ENCODE measurements around the gene SORCS2.

SORCS2 gene

GRCh38 chr4:7510538-7510937 lies 318.2 kb downstream of the SORCS2 start:
- DNase-seq (ENCODE audit: low spot score): no peak

- DNase-seq (ENCODE audit: low spot score): no peak
These were observed 319.2 kb downstream of the SORCS2 start for GRCh38 chr4:7511525-7511924.

GRCh38 chr4:7512428-7512827 lies 320.1 kb downstream of the SORCS2 start:
- DNase-seq (ENCODE audit: low spot score): no peak

GRCh38 chr4:7512946-7513345 lies 320.6 kb downstream of the SORCS2 start:
- DNase-seq (ENCODE audit: low spot score): no peak

- peak; percentile 73 for DNase-seq (ENCODE audit: low spot score)
These were observed 321.3 kb downstream of the SORCS2 start for GRCh38 chr4:7513671-7514070.

- no peak for DNase-seq (ENCODE audit: low spot score)
These were observed 321.9 kb downstream of the SORCS2 start for GRCh38 chr4:7514281-7514680.

GRCh38 chr4:7514789-7515188 lies 322.5 kb downstream of the SORCS2 start:
- DNase-seq (ENCODE audit: low spot score): no peak

- no peak for DNase-seq (ENCODE audit: low spot score)
These were observed 323.1 kb downstream of the SORCS2 start for GRCh38 chr4:7515390-7515902.

- no peak for DNase-seq (ENCODE audit: low spot score)
These were observed 323.9 kb downstream of the SORCS2 start for GRCh38 chr4:7516096-7516772.

GRCh38 chr4:7516773-7517144 lies 324.4 kb downstream of the SORCS2 start:
- no peak for DNase-seq (ENCODE audit: low spot score)

- DNase-seq (ENCODE audit: low spot score): no peak
These were observed 326.7 kb downstream of the SORCS2 start for GRCh38 chr4:7518871-7519637.

GRCh38 chr4:7519638-7520376 lies 327.5 kb downstream of the SORCS2 start:
- no peak for DNase-seq (ENCODE audit: low spot score)

- DNase-seq (ENCODE audit: low spot score): no peak
These were observed 329.3 kb downstream of the SORCS2 start for GRCh38 chr4:7521666-7522065.

GRCh38 chr4:7522452-7523220 lies 330.3 kb downstream of the SORCS2 start:
- DNase-seq (ENCODE audit: low spot score): no peak

GRCh38 chr4:7523526-7523925 lies 331.2 kb downstream of the SORCS2 start:
- no peak for DNase-seq (ENCODE audit: low spot score)

- DNase-seq (ENCODE audit: low spot score): no peak
These were observed 331.8 kb downstream of the SORCS2 start for GRCh38 chr4:7524064-7524682.

- DNase-seq (ENCODE audit: low spot score): no peak
These were observed 332.5 kb downstream of the SORCS2 start for GRCh38 chr4:7524843-7525242.

- DNase-seq (ENCODE audit: low spot score): no peak
These were observed 334.2 kb downstream of the SORCS2 start for GRCh38 chr4:7526491-7526890.

- DNase-seq (ENCODE audit: low spot score): no peak
These were observed 334.7 kb downstream of the SORCS2 start for GRCh38 chr4:7526929-7527535.

- DNase-seq (ENCODE audit: low spot score): no peak
These were observed 337.2 kb downstream of the SORCS2 start for GRCh38 chr4:7529368-7530080.
